ENCODE measurements around the gene SLC29A4.

SLC29A4 gene

GRCh38 chr7:5324961-5325360, 42.2 kb downstream of the SLC29A4 start:
- no peak for TF ChIP-seq CTCF (IDR thresholded peaks at IDR 0.05; ENCODE audit: low read depth, low read length, missing control alignments)

GRCh38 chr7:5330288-5330687, 47.5 kb downstream of the SLC29A4 start:
- TF ChIP-seq CTCF (IDR thresholded peaks at IDR 0.05; ENCODE audit: low read depth, low read length, missing control alignments) = no peak
- in situ Hi-C loops (cut with HindIII; ENCODE audit: low sequenced_read_pairs) = no loop called here
- no peak overlapping the region for H3K4me3 ChIP-seq (ENCODE audit: low read depth, low read length)
- no peak for DNase-seq (ENCODE audit: low read depth)

More at GRCh38 chr7:5324961-5325360, 42.2 kb downstream of the SLC29A4 start:
- DNase-seq (ENCODE audit: low read depth) = no peak
- H3K4me3 ChIP-seq (ENCODE audit: low read depth, low read length) = no peak overlapping the region
- in situ Hi-C loops (cut with HindIII; ENCODE audit: low sequenced_read_pairs) = no loop called here

- no peak overlapping the region for H3K4me3 ChIP-seq (ENCODE audit: low read depth, low read length)
- in situ Hi-C loops (cut with HindIII; ENCODE audit: low sequenced_read_pairs) = no loop called here
- DNase-seq (ENCODE audit: low read depth) = no peak
- TF ChIP-seq CTCF (IDR thresholded peaks at IDR 0.05; ENCODE audit: low read depth, low read length, missing control alignments) = no peak
Measured at GRCh38 chr7:5332579-5332978, 49.8 kb downstream of the SLC29A4 start.

GRCh38 chr7:5333121-5334045, 50.6 kb downstream of the SLC29A4 start:
- in situ Hi-C loops (cut with HindIII; ENCODE audit: low sequenced_read_pairs) = no loop called here

GRCh38 chr7:5334671-5335070, 51.9 kb downstream of the SLC29A4 start:
- TF ChIP-seq CTCF (IDR thresholded peaks at IDR 0.05; ENCODE audit: low read depth, low read length, missing control alignments) = no peak
- in situ Hi-C loops (cut with HindIII; ENCODE audit: low sequenced_read_pairs) = no loop called here
- no peak for DNase-seq (ENCODE audit: low read depth)
- no peak overlapping the region for H3K4me3 ChIP-seq (ENCODE audit: low read depth, low read length)

More at GRCh38 chr7:5333121-5334045, 50.6 kb downstream of the SLC29A4 start:
- DNase-seq (ENCODE audit: low read depth) = no peak
- no peak for TF ChIP-seq CTCF (IDR thresholded peaks at IDR 0.05; ENCODE audit: low read depth, low read length, missing control alignments)
- no peak overlapping the region for H3K4me3 ChIP-seq (ENCODE audit: low read depth, low read length)

GRCh38 chr7:5337047-5337446, 54.3 kb downstream of the SLC29A4 start:
- no peak for DNase-seq (ENCODE audit: low read depth)
- in situ Hi-C loops (cut with HindIII; ENCODE audit: low sequenced_read_pairs) = no loop called here
- no peak for TF ChIP-seq CTCF (IDR thresholded peaks at IDR 0.05; ENCODE audit: low read depth, low read length, missing control alignments)
- no peak overlapping the region for H3K4me3 ChIP-seq (ENCODE audit: low read depth, low read length)
